HG02798 (cell line): Measurements from ENCODE around the gene RAB19.
A peak's percentile ranks its signal among the peaks of the same experiment; 100 is the strongest.

Experiments used
- ATAC-seq: cut with Tn5 transposase; IDR thresholded peaks from one replicate; pipeline ENCODE4 v1.9.1; 2021; ENCODE audit warnings: mild to moderate bottlenecking; ENCODE audit not compliant: unreplicated experiment, poor library complexity

RAB19 gene, protein sequence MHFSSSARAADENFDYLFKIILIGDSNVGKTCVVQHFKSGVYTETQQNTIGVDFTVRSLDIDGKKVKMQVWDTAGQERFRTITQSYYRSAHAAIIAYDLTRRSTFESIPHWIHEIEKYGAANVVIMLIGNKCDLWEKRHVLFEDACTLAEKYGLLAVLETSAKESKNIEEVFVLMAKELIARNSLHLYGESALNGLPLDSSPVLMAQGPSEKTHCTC

GRCh38 chr7:140403878-140404564 lies at the start of gene RAB19:
Gene RAB19, plus strand, starts transcription at chr7:140404058. Its CDS starts 3,589 bp downstream, at chr7:140407647.
- no peak for ATAC-seq

- ATAC-seq, result no peak
Observed at GRCh38 chr7:140358024-140358411, 45.8 kb upstream of the RAB19 start.

DNA sequence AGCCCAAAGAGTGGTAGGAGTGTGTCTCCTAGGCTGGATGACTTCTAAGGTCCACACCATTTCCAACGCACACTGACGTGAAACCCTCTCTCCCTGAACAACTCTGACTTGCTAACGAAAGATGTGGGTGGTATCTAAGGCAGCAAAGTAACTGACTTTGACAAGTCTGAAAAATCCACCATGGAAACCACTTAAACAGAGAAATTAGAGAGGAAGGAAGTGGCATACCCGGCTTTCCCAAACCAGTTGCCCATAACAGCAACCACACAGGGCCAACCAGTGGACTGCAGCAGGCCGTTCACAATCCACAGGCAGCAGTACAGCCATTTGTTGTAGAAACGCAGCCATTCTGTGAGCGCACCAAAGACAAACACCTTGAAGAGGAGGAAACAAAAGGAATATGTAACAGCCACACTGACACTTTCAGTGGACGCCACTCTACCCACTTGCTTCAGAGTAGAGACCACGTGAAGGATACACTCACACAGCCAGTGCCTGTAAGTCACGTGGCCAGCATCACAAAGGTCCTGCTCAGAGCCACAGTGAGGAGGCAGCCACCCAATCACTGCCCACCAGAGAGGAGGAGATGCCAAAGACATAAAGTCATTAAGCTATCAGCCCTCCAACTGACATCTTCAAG lies 45.3 kb upstream of the RAB19 start:
- no peak for ATAC-seq

- ATAC-seq, result no peak
Observed at GRCh38 chr7:140360697-140361229, 43.1 kb upstream of the RAB19 start.

DNA sequence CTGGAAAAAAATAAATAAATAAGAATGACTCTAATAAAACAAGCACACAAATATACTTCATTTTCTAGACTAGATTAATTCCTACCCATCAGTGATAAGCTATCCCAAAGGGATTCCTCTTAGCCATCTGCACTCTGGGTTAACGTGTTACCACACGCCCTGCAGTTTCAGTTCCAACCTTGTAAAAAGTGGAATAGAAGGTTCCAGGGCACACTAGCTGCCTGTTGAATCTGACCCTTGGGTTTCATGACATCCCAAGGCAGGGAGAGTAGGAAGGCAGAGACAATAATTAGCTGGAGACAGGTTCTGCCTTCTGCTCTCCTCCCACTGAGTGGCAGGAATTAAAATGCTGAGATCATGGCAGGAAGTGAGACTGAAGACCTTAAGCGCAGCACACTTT lies 39.0 kb upstream of the RAB19 start:
- no peak for ATAC-seq

DNA sequence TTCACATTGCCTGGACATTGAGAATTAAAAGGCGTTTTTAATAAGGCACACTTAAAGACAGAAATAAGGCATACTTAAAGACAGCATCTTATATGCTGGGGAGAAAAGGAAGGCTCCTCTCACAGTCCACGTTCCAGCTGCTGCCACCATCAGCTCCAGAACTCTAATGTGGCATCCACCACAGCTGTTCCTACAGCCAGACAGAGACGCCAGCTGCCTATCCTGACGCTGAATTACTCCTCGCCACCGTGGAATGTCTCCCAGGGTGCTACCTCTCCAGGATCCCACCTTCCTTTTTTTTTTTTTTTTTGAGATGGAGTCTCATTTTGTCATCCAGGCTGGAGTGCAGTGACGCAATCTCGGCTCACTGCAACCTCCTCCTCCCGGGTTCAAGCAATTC lies 36.3 kb upstream of the RAB19 start:
- no peak for ATAC-seq

DNA sequence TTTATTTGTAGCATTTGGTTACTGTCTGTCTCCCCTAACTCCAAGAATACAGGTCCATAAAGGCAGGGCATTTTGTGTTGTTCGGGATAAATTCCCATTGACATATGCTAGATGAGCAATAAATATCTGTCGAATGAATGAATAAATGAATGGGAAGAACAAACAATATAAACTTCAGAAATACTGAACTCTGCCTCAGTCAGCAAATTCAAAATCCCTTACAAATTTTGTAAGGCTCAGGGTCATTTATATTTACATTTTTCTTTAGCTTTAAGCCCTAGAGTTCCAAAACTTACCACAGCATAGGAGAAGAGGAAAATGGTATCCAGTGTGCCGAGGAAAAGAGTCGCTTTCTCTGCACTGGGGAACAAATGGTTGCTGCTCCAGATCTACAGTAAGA lies 34.6 kb upstream of the RAB19 start:
- ATAC-seq, result no peak

DNA sequence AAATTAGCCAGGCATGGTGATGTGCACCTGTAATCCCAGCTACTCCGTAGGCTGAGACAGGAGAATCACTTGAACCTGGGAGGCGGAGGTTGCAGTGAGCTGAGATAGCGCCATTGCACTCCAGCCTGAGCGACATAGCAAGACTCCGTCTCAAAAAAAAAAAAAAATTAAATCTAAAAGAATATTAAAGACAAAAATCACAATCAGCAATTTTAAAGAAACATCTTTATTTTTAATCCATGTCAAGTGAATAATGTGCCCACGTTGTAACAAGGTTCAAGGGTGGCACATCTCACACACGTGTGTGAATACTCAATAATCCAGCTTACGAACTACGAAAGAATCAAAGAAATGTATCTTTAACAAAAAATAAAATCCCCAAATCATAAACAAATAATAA lies 28.5 kb upstream of the RAB19 start:
- no peak for ATAC-seq

- no peak for ATAC-seq
Observed at GRCh38 chr7:140375892-140376730, 27.7 kb upstream of the RAB19 start.

DNA sequence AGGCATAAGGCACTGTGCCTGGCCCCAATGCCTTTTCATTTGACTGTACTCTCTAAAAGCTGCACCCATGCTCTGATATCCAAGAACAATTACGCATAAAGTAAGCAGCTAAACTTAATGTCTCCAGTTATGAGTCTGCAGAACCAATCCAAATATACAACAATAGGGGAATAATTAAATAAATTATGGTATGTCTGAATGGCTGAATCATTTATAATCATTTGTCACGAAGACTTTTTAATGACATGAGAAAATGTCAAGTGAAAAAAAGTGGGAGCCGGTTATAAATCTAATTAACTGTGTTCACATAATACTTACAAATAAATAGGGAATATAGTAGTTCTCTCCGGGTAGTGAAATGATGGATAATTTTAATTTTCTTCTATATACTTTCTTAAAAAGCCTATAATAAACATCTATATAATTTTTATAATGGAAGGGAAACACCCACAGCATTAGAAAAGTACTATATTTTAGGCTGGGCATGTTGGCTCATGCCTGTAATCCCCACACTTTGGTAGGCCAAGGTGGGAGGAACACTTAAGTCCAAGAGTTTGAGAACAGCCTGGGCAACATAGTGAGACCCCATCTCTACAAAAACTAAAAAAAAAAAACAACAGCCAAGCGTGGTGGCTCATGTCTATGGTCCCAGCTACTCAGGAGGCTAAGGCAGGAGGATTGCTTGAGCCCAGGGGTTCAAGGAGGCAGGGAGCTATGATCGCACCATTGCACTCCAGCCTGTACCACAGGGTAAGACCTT lies 19.7 kb upstream of the RAB19 start:
- no peak for ATAC-seq

DNA sequence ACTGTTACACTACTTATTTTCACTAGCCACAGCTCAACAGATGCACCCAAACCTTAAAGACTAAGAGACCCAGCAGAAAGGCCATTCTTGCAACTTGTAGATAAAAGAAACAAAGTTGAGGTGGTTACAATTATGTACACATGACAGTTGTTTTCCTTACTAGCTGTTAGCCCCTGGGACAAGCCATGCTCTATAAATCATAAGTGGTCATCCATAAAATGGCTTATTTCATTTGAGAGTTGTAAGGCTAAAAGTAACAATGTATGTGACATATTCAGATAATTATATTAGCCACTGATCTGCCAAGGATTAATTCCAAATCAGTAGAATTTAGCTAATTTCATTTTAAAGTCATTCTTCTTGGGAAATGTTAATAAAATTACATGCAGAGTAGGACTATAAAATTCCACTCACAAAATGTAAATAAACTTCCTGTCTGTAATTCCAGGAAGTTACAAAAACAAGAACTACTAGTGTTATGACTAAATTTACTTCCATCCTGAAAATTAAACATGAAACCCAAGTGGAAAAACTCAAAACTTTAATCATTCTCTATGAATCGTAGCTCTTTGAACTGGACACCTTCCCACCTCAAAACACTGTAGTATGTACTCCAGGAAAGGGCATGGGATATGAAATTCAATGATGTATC lies 18.8 kb upstream of the RAB19 start:
- no peak for ATAC-seq

GRCh38 chr7:140389445-140389844 lies 14.4 kb upstream of the RAB19 start:
- ATAC-seq, result no peak

DNA sequence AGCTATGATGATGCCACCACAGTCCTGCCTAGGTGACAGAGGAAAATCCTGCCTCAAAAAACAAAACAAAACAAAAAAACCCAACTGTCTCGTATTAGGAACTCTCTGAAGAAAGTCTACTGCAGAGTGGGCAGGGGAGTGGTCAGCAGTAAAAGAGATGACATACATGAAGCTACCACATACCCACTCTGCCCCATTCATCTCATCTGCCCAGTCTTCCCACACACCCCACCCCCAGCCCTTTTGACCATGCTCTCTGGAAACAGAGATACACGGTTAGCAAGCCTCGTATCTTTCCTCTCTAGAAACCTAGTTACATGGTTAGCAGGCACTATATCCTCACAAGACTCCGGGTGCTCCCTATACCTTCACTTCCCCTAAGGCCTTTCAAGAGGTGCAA lies 13.8 kb upstream of the RAB19 start:
- no peak for ATAC-seq

DNA sequence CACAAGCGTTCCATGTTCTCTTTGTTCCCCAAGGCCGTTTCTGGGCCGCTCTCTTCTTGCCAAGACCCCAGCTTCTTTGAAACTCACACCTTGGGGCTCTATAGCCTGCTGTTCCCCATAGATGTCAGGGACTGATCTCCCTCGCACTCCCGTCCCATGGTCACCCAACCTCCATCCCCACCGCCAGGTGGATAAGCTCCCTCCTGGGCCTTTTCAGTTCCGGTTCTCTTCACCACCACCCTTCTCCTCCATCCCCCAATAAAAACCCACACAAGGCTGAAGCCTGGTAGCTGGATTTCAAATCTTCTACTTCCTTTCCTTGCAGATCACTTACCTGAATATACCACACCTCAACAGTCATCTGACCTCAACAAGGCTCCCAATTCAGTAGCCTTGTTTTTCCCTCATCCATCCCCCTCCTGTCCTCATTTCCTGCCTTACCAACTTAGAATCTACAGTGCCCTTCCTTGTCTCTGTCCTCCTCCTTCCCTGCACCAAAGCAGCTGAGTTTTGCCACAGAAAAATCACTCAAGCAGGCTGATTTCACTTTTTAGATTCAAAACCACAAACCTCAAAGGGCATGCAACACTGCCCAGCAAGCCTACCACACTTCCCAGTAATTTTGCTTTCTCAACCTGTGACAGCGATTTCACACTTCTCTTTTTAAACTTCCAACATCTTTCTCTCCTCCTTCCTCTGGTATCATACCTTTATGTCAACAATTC lies 13.2 kb upstream of the RAB19 start:
- peak; percentile 55 for ATAC-seq

DNA sequence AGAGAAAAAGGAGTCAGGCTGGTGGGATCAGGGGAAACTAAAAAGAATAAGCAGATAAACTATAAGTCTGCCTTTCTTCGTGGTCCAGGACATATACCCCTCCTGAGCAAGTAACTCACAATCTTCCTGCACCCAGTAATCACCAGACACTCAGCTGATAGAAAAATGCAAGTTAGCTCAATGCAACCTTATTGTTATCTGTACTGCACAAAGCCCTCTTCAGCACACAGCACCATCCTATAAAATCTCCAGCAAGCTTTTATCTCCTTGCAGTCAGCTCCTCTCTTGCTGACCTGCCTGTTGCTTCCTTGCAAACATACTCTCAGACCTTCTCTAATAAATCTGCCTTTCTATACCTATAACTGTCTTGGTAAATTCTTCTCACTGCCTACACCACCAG lies 12.2 kb upstream of the RAB19 start:
- no peak for ATAC-seq

- no peak for ATAC-seq
Observed at GRCh38 chr7:140393756-140394306, 10.0 kb upstream of the RAB19 start.

- peak; percentile 99 for ATAC-seq
Observed at GRCh38 chr7:140397784-140398750, 5.8 kb upstream of the RAB19 start, which contains the start of gene SLC37A3. Gene SLC37A3, minus strand, starts transcription at chr7:140398530. Its CDS starts 16,004 bp downstream, at chr7:140382526.
